SK-N-SH (cell line): ENCODE measurements around the gene PRMT5.

Experiments
- CTCF ChIP-seq: fragments of 200-600 bp; sonication (generic); IDR thresholded peaks from 2 replicates; pipeline ENCODE4 v1.6.1; 2017; ENCODE audit warnings: antibody characterized with exemption, mild to moderate bottlenecking, moderate library complexity
- EP300 ChIP-seq, 2 experiments: IDR thresholded peaks; 2 replicates each; pipeline versions ENCODE4 v1.4.0 to v1.6.1; 2012; ENCODE audit warnings: borderline replicate concordance in 1 of 2, low read depth in 1 of 2, low read length in 1 of 2
- MAX ChIP-seq: IDR thresholded peaks from 2 replicates; pipeline ENCODE4 v1.4.0; 2012; ENCODE audit warnings: low read depth
- RAD21 ChIP-seq: IDR thresholded peaks from 2 replicates; pipeline ENCODE4 v1.6.1; 2012; ENCODE audit warnings: mild to moderate bottlenecking, low read length
- REST ChIP-seq: IDR thresholded peaks from 2 replicates; pipeline ENCODE4 v1.6.1; 2012; ENCODE audit warnings: mild to moderate bottlenecking, low read depth, low read length, moderate library complexity
- SIN3A ChIP-seq: IDR thresholded peaks from 2 replicates; pipeline ENCODE4 v1.6.1; 2012; ENCODE audit warnings: low read depth, mild to moderate bottlenecking, low read length, moderate library complexity, borderline replicate concordance
- TAF1 ChIP-seq: IDR thresholded peaks from 2 replicates; pipeline ENCODE4 v1.6.1; 2012; ENCODE audit warnings: low read depth, mild to moderate bottlenecking, low read length, moderate library complexity, borderline replicate concordance
- USF2 ChIP-seq: fragments of 150-350 bp; IDR thresholded peaks from 2 replicates; pipeline ENCODE4 v1.6.1; 2017; ENCODE audit warnings: antibody characterized with exemption, low read length, low read depth, borderline replicate concordance

- TF ChIP-seq CTCF (peak; percentile 11; the same call in 1 of the 2 replicates), EP300 (IDR thresholded peaks at IDR 0.05; ENCODE audit: borderline replicate concordance in 1 of 2, low read depth in 1 of 2, low read length in 1 of 2) (no peak), USF2 (no peak), TAF1 (no peak; the same call in 1 of the 2 replicates), MAX (peak; percentile 44), REST (no peak), RAD21 (no peak), SIN3A (0 out of 2 replicates have a peak, but pooled peaks have one; percentile 16)
Observed at GRCh38 chr14:22871224-22872032, 57.7 kb downstream of the PRMT5 start, which contains the start of gene LRP10.
